Measurements from ENCODE around the gene ANO1.

The ANO1 gene

DNA sequence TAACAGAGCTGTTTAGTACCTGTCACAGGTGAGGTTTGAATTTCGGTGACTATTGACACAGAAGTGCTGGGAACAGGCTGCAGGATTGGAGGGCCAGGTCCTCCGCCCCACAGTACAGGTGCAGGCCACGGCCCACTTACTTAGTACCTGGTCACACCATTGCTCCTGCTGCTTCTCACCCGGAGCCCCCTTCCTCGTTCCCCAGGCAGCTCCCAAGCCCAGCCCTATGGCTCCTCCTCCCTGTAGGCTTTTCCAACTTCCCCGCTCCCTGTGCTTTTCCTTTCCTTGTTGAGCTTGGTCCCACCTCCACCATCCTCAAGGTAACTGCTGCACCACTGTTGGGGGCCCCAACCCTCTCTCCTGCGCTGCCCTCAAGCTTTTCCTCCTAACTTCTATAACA, 27.9 kb upstream of the ANO1 start:
- DNase-seq (ENCODE audit: low read depth in 3 of 3) = no peak

DNA sequence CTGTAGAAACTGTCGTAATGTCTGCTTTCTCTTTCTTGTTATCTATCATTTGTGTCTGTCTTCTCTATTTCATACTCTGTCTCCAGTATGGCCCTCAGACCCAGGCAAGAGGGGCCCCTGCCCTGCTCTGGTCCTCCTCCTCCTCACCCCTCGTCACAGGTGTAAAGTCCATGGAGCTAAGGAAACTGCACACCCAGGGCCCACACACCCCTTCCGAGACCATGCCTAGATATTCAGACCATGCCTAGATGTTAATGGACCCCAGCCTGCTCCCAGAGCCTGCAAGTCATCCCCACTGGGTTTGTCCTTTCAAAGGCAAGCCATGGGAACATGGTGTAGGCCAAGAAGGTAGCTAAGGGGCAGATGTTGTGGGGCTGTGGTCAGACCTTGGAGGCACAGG, 24.1 kb upstream of the ANO1 start:
- no peak for DNase-seq (ENCODE audit: low read depth in 3 of 3)

DNA sequence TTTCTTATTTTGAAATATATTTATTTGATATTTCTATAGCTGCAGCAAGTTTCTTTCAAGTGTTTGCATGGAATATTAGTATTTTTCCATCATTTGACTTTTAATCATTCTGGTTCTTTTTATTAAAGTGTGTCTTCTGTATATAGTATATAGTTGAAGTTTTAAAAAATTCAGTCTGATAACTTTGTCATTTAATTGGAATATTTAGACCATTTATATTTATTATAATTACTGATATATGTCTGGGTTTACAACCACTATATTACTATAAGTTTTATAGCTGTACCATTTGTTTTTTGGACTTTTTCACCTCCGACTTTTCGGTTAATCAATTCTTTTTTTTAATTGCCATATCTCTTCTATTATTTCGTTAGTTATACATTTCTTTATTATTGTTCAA, 22.7 kb upstream of the ANO1 start:
- DNase-seq (ENCODE audit: low read depth in 3 of 3) = no peak

DNA sequence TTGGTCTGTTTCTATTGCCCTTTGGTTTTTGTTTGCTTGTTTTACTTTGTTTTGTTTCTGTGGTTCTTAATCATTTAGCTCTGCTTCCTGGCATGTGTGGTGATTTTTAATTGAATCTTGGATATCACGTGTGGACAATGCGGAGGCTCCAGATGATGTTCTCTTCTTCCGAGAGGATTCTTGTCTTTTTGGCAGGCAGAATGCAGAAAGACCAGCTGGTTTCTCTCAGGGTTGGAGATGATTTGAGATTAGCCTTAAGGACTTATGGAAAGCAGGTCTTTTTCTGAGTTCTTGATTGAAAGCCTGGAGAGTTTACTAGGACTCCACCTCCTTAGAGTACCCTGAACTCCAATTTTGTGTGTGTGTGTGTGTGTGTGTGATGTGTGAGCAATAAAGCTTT, 21.0 kb upstream of the ANO1 start:
- DNase-seq (ENCODE audit: low read depth in 3 of 3) = no peak

DNA sequence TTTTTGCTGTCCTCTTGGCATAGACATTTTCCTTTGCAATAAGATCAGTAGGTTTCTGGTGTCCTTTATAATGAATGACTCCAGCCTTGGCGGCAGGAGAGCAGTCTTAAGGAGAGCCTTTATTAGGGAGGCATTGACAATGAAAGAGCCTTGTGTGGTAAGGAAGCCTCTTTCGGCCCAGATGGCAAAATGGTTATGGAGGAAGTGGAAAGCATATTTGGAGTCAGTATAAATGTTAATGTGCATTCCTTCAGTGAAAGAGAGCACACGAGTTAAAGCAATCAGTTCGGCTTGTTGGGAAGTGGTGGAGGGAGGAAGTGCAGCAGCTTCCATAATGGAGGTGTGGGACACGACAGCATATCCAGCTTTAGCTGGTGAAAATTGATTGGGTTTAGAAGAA, 18.1 kb upstream of the ANO1 start:
- no peak for DNase-seq (ENCODE audit: low read depth in 3 of 3)

DNA sequence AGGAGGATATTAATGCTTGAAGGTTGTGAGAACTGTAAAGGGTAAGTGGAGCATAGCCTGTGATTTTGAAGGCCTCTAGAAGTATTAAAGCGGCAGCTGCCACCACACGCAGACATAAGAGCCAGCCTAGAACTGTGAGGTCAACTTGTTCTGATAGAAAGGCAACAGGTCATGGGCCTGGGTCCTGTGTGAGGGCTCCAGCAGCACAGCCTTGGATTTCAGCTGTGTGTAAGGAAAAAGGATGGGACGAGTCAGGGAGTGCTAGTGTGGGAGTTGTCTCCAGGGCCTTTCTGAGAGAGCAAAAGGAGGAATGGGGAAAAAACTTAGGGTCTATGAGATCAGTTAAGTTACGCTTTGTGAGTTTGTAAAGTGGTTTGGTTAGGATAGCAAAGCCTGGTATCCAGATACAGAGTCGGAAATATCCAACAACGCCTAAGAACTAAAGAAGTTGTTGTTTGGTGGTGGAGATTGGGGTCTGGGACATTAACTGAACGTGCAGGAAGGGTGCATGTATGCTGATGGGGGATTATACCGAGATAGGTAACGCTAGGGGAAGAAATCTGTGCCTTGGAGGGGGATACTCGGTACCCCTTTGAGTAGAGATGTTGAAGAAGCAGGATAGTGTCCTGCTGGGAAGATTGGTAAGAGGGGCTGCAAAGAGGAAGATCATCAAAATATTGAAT, 17.4 kb upstream of the ANO1 start:
- DNase-seq (ENCODE audit: low read depth in 3 of 3) = no peak

DNA sequence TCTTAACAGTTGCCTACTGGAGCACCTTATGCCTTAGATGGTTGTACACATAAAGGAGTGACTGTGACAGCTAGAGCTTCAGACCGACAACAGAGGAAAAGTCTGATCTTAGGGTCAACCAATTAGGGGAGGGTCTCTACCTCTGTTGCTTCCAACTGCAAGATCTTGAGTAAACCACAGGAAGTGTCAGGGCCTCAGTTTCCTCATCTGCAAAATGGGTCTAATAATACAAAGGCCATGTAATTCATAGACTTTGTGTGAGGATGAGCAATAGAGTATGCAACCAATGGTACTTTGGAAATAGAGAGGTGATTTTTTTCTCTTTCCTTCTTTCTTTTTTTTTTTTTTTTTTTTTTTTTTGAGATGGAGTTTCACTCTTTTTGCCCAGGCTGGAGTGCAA, 16.4 kb upstream of the ANO1 start:
- DNase-seq (ENCODE audit: low read depth in 3 of 3) = no peak

DNA sequence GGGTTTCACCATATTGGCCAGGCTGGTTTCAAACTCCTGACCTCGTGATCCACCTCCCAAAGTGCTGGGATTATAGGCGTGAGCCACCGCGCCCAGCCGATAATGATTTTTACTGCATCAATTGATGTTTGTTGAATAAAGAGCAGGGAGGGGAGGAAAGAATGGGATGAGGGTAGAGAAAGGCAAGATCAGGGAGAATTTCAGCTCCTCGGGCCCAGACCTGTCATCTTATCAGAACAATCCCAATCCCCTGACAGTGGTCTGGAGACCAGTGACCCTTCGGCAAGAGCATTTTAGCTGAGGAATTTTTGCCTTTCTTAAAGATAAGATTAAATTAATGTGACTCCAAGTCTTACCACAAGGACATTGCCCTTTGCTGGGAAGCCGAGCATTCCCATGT, 15.0 kb upstream of the ANO1 start:
- DNase-seq (ENCODE audit: low read depth in 3 of 3) = no peak

DNA sequence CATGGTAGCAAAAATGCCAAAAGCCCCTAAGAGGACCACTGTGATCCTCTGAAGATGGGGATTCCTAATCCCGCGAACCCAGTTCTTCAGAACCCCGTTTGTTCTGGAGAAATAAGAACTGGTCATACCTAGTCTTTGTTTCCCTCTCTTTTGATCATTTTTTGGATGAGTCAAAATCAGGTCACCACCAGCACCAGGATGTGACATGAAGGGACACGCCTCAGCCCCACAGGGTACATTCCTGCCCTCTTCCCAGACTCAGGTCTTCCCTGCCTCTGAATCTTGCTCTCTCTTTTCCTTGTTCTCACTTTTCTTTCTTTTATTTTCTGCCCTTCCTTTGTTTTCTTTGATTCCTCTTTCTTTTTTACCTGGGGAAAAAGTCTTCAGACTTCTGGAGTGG, 14.6 kb upstream of the ANO1 start:
- no peak for DNase-seq (ENCODE audit: low read depth in 3 of 3)

DNA sequence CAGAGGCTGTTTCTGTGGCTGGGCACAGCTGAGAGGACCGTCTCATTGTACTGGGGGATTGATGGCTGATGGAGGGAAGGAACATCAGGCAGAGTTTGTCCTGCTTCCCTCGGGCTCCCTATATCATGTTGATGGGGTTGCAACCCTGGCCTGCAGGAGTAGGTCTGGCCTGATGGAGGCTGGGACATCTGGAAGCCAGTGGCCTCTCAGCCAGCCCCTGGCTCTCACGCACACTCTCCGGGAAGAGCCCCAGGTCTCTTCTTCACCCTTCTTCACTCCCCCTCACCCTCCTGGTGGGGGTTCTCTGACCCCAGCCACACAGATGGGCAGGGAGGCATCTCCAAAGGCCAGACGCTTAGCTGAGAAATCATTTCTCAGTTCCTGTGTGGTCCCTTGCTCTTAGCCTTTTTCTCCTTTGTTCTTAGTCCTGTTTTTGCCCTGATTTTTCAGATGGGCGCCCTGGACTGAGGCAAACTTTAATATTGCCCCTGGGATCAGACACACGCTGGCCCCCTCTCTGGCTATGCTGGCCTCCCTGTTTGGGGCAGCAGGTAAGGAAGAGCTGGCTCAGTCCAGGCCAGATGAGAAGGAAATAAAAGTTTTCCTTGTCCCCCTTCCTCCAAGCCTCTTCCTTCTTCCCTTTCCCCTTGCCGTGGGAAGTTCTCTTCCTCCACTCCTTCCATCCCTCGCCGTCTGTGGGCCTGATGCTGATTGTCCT, 13.9 kb upstream of the ANO1 start:
- DNase-seq (ENCODE audit: low read depth in 3 of 3) = no peak

DNA sequence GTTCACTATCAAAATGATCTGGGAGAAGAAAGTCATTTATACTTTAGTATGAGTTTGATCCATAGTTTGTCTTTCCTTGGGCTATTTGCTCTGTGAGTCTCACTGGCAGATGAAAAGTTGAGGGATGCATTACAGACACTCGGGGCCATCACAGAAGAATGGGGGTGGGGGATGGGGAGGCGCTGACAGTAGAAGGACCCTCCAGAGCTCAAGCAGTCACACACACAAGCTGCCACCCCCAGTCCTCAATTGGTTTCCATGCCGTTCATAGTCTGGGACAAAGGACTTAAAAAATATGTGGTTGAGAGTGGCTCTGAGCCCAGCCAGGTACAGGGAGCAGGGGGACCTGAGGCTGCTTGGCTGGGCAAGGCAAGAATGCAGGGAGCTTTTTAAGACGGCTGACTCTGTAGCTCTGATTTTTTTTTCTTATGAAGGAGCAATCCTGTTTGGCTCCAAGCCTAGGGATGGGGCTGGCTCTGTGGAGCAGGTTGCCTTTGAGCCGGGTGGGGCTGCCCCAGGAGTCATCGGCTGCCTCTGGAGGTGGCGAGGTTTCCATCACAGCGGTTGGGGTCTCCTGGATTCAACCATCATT, 13.3 kb upstream of the ANO1 start:
- DNase-seq (ENCODE audit: low read depth in 3 of 3) = no peak

DNA sequence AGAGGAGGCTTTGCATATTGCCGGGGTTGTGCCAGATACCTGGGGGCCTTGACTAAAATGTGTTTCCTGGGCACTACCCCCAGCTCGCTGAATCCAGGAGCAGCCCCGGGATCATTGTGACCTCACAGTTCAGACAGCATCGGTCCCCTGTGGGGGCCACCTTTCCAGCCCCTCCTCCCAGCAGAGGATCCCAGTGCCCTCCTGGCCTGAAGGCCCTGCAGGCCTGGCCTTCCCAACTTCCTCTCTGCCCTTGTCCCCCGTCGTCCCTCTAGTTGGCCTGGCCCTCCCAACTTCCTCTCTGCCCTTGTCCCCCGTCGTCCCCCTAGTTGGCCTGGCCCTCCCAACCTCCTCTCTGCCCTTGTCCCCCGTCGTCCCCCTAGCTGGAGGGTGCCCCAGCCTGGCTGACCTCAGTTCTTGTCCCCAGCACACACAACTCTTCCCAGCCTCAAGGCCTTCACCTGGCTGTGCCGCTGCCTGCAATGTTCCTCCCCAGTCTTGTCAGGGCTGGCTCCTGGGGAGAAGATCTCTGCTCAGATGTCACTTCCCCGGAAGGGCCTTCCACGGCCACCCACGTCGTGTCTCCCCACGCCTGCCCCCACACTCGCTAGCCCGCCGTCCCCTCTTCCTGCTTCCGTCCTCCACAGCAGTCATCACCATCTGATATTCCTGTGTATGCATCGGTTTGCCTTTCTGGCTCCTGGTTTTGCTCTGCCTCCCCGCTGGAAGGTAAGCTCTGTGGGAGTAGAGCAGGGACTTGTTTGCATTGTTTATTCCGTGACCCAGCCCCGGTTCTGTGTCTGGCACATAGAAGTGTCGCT, 12.6 kb upstream of the ANO1 start:
- DNase-seq (ENCODE audit: low read depth in 3 of 3) = no peak

DNA sequence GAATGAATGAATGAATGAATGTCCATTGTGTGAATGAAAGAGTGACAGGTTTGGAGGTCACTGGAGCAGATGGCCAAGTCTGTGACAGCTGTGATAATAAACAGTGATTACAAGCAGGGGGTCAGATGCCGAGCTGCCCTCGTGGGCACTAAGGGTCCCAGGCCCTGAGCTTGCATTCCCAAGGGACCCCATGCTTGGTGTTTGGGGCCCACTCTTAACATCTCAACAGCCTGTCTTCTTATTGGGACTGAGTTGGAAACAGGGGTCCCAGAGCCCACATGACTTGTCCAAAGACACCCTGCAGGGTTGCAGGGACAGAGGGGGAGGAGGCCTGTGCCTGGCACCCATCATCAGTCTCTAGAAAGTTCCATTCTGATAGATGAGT, 12.0 kb upstream of the ANO1 start:
- DNase-seq (ENCODE audit: low read depth in 3 of 3) = no peak

DNA sequence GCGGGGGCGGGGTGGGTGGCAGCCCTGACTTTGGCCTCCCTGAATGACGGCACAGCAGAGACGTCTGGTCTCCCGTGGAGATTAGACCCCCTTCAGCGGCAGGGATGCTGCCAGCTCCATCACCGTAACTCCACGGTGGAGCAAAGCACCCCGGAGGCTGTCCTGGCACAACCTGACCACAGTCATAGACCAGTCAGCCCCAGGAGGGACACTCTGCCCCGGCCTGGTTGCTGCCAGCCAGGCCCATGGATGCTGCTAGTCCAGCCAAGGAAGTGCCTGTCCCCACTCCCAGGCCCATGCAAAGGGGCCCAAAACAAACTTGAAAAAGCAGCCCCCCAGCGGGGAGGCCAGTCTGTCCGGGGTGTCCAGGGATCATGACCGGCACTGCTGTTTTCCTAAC, 11.5 kb upstream of the ANO1 start:
- DNase-seq (ENCODE audit: low read depth in 3 of 3) = no peak

DNA sequence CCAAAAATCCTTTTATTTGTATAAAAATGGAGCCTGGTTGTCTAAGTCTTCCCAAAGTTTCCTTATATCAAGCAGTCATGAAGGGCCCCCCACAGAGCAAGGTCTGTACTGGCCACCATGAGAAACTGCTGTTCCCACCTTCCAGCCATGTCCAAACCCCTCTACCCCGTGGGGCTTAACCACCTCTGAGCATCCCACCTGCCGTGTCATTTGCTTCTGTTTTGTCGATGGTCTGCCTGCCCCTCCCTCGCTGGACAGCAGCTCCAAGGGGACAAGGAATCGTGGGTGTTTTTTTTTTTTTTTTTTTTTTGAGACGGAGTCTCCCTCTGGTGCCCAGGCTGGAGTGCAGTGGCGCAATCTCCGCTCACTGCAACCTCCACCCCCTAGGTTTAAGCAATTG, 11.1 kb upstream of the ANO1 start:
- DNase-seq (ENCODE audit: low read depth in 3 of 3) = no peak

DNA sequence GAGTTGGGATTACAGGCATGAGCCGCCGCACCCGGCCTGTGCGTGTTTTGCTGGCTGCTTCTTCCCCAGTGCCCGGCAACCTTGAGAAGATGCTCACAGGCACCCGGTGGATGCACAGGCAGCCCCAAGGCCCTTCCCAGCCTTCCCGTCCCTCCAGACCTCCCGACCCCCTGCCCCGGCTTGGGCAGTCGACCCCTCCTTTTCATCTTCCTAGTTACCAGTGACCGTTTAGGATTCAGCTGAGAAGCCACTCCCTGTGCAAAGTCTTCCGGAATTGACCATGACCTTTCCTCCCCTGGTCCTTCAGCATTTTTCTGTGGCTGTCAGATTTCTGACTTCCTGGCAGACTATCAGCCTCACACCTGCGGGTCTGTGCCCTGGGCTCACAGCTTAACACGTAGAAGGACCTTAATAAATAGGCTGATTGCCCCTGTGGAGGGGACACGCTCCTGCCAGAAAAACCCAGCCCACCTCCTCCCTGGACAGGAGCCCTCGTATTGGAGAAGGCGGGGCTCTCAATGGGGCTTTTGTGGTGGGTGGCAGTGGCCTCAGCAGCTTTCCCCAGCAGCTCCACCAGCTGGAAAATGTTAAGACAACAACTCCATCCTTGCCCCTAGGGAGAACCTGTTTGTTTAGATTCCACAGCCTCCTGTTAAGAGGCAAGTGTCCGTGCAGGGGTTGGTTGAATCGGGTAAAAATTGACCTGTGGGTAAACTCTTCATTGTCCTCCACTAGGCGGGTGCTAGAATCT, 10.4 kb upstream of the ANO1 start:
- no peak for DNase-seq (ENCODE audit: low read depth in 3 of 3)

DNA sequence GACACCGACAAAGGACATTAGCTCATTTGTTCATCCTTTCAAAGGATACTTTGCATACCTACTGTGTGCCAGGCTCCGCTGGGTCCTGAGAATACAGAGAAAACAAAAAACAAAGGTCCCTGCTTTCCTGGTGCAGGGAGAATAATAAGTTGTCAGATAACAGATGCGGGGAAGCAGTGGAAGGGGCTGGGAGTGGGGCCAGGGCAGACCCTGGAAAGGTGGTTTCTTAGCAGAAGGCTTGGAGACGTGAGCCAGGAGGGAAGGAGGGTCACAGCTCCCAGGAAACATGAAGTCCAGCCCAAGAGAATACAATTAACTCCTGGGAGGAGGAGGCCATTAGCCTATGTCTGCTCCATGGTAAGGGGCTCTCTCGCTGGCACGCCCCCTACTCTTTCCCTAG, 9.8 kb upstream of the ANO1 start:
- DNase-seq (ENCODE audit: low read depth in 3 of 3) = no peak

DNA sequence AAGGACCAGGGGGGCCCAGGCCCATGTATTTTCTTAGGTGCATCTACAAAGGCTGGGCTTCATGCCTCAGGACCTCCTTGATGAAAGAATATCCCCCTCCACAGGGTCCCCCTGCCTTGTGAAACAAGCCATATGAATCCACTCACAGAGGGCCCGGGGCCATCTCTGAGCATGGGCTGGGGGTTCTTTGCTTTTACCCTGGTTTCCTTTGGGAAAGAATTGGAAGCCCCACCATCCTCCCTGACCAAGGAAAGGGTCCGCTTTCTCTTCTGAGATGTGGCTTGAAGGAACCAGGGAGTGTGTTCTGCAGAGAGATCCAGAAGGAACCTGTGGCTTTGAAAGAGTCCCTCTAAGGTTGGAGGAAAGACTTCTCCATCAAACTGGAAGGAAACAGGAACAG, 9.2 kb upstream of the ANO1 start:
- no peak for DNase-seq (ENCODE audit: low read depth in 3 of 3)

DNA sequence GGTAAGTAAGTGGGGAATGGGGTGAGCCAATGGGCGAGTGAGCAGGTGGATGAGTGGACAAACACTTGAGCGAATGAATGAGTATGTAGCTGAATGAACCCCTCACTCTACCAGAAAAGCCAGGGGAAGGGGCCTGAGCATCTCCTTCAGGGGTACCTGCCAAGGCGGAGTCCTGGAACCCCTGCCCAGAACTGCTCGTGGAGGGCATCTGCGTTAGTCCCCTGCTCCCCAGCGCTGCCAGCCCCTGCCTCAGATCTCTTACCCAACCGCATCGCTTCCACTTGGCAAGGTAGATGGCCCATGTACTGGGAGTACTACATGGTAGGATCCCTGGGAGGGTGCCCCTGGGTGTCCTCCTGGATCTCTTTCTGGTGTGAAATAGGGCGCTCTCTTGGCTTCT, 7.4 kb upstream of the ANO1 start:
- DNase-seq (ENCODE audit: low read depth in 3 of 3) = no peak

DNA sequence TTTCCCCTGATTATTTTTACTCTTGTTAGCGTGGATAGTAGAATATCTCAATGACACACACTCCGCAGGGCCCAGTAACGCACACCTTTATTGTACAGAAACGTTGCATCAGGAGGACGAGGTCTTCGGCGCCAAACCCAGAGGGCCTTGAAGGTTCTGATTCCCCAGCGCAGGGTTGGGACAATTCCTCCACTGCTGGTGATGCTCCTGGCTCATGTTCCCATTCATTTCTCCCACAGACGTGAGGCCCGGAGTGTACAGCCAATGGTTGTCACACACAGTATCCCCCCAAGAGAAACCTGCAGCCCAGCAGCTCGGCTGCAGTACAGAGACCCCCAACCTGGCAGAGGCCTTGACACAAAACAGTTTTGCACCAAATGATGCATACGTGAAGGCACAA, 6.1 kb upstream of the ANO1 start:
- DNase-seq (ENCODE audit: low read depth in 3 of 3) = no peak

DNA sequence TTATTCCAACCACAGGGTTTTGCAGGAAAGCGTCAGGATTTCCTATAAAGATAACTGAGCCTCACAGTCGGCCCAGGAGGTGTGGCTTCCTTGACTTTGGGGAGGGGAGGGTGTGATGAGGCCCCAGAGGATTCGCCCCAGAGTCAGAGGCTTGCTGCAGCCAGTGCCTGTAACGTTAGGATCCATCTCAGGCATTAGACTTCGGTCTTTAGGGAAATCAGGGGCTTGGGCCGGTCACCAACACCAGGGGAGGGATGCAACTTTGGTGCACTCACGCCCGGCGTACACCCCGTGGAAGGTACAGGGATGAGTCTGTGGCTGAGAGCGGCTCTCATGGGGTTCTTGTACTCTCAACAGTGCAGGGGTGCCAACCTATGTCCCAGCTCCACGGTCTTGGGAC, 5.7 kb upstream of the ANO1 start:
- DNase-seq (ENCODE audit: low read depth in 3 of 3) = no peak

Data from stimulated activated CD4-positive, alpha-beta T cell treated with anti-CD3 and anti-CD28 coated beads, TNF-alpha, amount 100 ng/mL, for 48 hours (primary cell).